Measurements from ENCODE around the gene TMEM236. TPM values are rescaled to one million over a fixed set of nuclear protein-coding genes. Genes with fewer than 3 reads are reported as not detected.

TMEM236 gene
- polyA plus RNA-seq (2011; rRNA removed): 0.05 and 0.09 TPM in 2 replicates
- polyA plus RNA-seq (2012; cell fraction: cytosol; rRNA removed): 0.01 and 0.03 TPM in 2 replicates
- polyA plus RNA-seq (2012; cell fraction: nucleus; rRNA removed): 0.02 and 0.04 TPM in 2 replicates
- polyA plus RNA-seq (2017; fragmentation: RNase III; extraction: RNeasy Plus Mini Kit Qiagen cat#74134 plus additional on column Dnase treatment): 0.06 to 0.14 TPM (median 0.08 TPM) in 3 replicates
- 0.12 TPM in 1 of 2 replicates, not detected in the other for polyA minus RNA-seq (2011; rRNA and poly(A)+ RNA removed)

- peaks cover 6% of the 10 kb centered on the region; the same call in 1 of the 3 replicates for H3K4me1 ChIP-seq
- DNase-seq (ENCODE audit: low read depth in 1 of 2, low spot score in 1 of 2): no peak
- H3K4me2 ChIP-seq: no peak within 1 kb of the TSS
- WGBS (ENCODE audit: missing lambda C conversion rate): 76% methylated on average over 9 of the region's 9 CpGs
- CTCF ChIA-PET: no interaction called here
- H3K27ac ChIP-seq: 0 out of 6 replicates have a peak within 1 kb of the TSS, but pooled peaks of 1 of the 2 experiments have one; percentile 11
- H3K4me3 ChIP-seq: no peak within 1 kb of the TSS
- H3K9me3 ChIP-seq: no peaks in the 10 kb centered on the region
- ATAC-seq: no peak
- TF ChIP-seq HEYL (CRISPR knock-in tag; IDR thresholded peaks at IDR 0.05): no peak
- no peak for TF ChIP-seq EHMT2 (IDR thresholded peaks at IDR 0.05; ENCODE audit: low read depth)
- TF ChIP-seq RAD21 (conservative IDR thresholded peaks at IDR 0.05 in 1 of 2, IDR thresholded peaks at IDR 0.05 in 1 of 2): no peak
- TF ChIP-seq HOXB5 (CRISPR knock-in tag; IDR thresholded peaks at IDR 0.05): no peak
- no peak for TF ChIP-seq MYC (IDR thresholded peaks at IDR 0.05; ENCODE audit: borderline replicate concordance, low read length)
- no peak for TF ChIP-seq KDM1A (IDR thresholded peaks at IDR 0.05; ENCODE audit: low read depth)
- no peak for TF ChIP-seq FOXS1 (CRISPR knock-in tag; IDR thresholded peaks at IDR 0.05)
- TF ChIP-seq TFCP2L1 (CRISPR knock-in tag; IDR thresholded peaks at IDR 0.05): no peak
- no peak for TF ChIP-seq PBX3 (IDR thresholded peaks at IDR 0.05)
- TF ChIP-seq ZFP36 (IDR thresholded peaks at IDR 0.05; ENCODE audit: borderline replicate concordance, partially characterized antibody): no peak
- no peak for TF ChIP-seq RFX5 (IDR thresholded peaks at IDR 0.05)
- no peak for TF ChIP-seq SREBF2 (IDR thresholded peaks at IDR 0.05)
- FAIRE-seq: no peak
- POLR2A ChIA-PET: no interaction called here
Measured at GRCh38 chr10:17751781-17752445, at the start of gene TMEM236. TSS of gene TMEM236 (plus strand) at chr10:17752201. CDS start at chr10:17752296, 95 bp downstream.

GRCh38 chr10:17703706-17704105 lies 48.3 kb upstream of the TMEM236 start:
- TF ChIP-seq FOSL2 (IDR thresholded peaks at IDR 0.05): no peak
- TF ChIP-seq FOSL2 (CRISPR knock-in tag; IDR thresholded peaks at IDR 0.05): no peak
- no peak for TF ChIP-seq KDM1A (IDR thresholded peaks at IDR 0.05; ENCODE audit: low read depth)
- TF ChIP-seq HOXB13 (CRISPR knock-in tag; IDR thresholded peaks at IDR 0.05; ENCODE audit: low read depth): no peak
- TF ChIP-seq ESRRA (IDR thresholded peaks at IDR 0.05; ENCODE audit: borderline replicate concordance, low read length): no peak
- no peak for TF ChIP-seq ZSCAN20 (CRISPR knock-in tag; IDR thresholded peaks at IDR 0.05)
- no peak for TF ChIP-seq EHMT2 (IDR thresholded peaks at IDR 0.05; ENCODE audit: low read depth)
- TF ChIP-seq HOXA7 (CRISPR knock-in tag; IDR thresholded peaks at IDR 0.05): no peak
- no peak for TF ChIP-seq BCL3 (IDR thresholded peaks at IDR 0.05)
- no peak for TF ChIP-seq EHF (CRISPR knock-in tag; IDR thresholded peaks at IDR 0.05)
- TF ChIP-seq HDAC2 (IDR thresholded peaks at IDR 0.05): no peak
- no peak for TF ChIP-seq E2F6 (IDR thresholded peaks at IDR 0.05; ENCODE audit: borderline replicate concordance, low read depth)
- TF ChIP-seq NPAS2 (CRISPR knock-in tag; IDR thresholded peaks at IDR 0.05; ENCODE audit: borderline replicate concordance): no peak
- no peak for TF ChIP-seq REST (IDR thresholded peaks at IDR 0.05)
- no peak for TF ChIP-seq GATA3 (IDR thresholded peaks at IDR 0.05; ENCODE audit: borderline replicate concordance)
- Histone ChIP-seq H3K4me2 (no peak overlapping the region), H3K4me1 (no peaks in the 10 kb centered on the region), H3K4me3 (no peak overlapping the region), H3K9me3 (no peaks in the 10 kb centered on the region), H3K27ac (no peak overlapping the region)
- POLR2A ChIA-PET: no interaction called here
- CTCF ChIA-PET: no interaction called here
- no peak for DNase-seq (ENCODE audit: low read depth in 1 of 2, low spot score in 1 of 2)
- WGBS (ENCODE audit: missing lambda C conversion rate): 96% methylated on average over 3 of the region's 3 CpGs
- ATAC-seq: no peak
- FAIRE-seq: no peak

Data from A549 (cell line).